Mammary epithelial cell (primary cell): Measurements from ENCODE around the gene AMZ1.

Experiments used
- CTCF ChIP-seq, 2 donors: IDR thresholded peaks in 1 of 2; conservative IDR thresholded peaks in 1 of 2; 2 replicates each; pipeline ENCODE4 v1.5.1; 2011 to 2012; ENCODE audit warnings: inconsistent platforms in 2 of 2, low read length in 2 of 2, mild to moderate bottlenecking in 2 of 2, control low read depth in 1 of 2, low read depth in 1 of 2; ENCODE audit not compliant: insufficient read depth in 1 of 2; ENCODE audit errors: extremely low read depth in 1 of 2
- EZH2 ChIP-seq: IDR thresholded peaks from 2 replicates; pipeline ENCODE4 v1.6.1; 2012; ENCODE audit warnings: low read length, inconsistent platforms, borderline replicate concordance

GRCh38 chr7:2732959-2733584 is 45.1 kb downstream of the AMZ1 start:
- no peak for TF ChIP-seq CTCF (conservative IDR thresholded peaks at IDR 0.05 in 1 of 2, IDR thresholded peaks at IDR 0.05 in 1 of 2; ENCODE audit: extremely low read depth in 1 of 2, insufficient read depth in 1 of 2, low read depth in 1 of 2, low read length in 2 of 2)
- no peak for TF ChIP-seq EZH2
